T47D (cell line): ENCODE measurements around the gene CRHR1.

ENCODE experiments used
- DNase-seq, 2 experiments: peaks; one replicate each; pipeline versions ENCODE4 v3.0.0 to v3.0.0-alpha.2; 2011 to 2012; ENCODE audit warnings: low read depth in 1 of 2, low spot score in 1 of 2
- JUND ChIP-seq: IDR thresholded peaks from 2 replicates; pipeline ENCODE4 v1.6.1; 2012; ENCODE audit warnings: low read depth
- in situ Hi-C: cut with HindIII; loops from 2 replicates; pipeline ENCODE4 v1.10.0; 2016; ENCODE audit warnings: low sequenced_read_pairs, low pct_unique_long_range_greater_than_20kb

CRHR1 gene

DNA sequence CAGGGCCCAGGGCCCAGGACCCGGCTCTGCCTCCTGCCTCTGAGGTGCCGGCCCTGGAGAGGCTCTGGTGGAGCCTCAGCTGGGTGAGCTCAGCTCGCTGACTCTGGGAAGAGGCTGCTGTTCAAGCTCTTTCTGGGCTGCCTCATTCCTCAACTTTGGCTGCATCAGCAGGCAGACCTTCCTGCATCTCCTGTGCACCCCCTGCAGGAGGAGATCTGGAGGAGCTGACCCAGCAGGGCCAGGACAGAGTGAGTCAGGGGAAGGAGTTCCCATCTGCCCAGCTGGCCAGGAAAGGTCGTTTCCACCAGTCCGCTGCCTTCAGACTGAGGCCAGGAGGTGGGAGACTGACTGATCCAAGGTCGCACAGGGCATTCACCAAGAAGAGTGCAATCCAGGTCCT is 10.7 kb downstream of the CRHR1 start:
- in situ Hi-C loops, result no loop called here
- no peak for TF ChIP-seq JUND
- DNase-seq, result peak in 1 of 2 experiments; percentile 57

DNA sequence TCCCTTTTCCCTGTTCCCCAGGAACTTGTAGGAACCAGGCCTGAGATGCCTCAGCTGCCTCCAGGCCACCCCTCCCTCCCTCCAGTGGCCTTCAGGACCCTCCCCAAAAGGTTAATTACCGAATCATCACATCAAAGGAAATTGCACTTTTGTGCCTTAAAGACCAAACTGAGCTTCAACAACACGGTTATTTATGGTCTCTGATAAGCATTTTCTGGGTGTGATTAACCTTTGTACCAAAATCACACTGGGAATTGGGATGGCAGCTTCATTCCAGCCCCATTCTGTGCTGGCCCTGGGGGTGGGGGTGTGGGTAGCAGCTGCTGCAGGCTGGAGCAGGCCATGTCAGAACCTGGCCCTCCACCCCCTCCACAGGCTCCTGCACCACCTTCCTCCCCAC is 16.7 kb downstream of the CRHR1 start:
- no peak for DNase-seq
- in situ Hi-C loops, result no loop called here
- TF ChIP-seq JUND, result no peak

DNA sequence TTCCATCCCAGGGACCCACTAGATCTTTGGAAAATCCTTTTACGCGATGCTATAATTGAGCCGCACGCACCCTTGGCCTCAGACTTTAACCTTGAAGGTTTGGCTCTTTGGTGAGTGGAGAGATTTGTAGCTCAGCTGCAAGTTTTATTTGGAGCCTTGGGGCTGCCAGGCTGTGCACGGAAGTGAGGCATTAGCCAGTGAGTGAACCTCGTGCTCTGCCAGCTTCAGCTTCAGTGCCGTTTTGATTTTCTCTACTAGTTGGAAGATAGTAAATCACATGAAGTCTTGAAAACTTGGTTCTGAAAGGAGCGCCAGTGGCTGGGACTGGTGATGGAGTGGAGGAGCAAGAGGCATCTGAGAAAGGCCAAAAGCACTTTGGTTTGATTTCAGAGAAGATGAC is 17.3 kb downstream of the CRHR1 start:
- in situ Hi-C loops, result no loop called here
- TF ChIP-seq JUND, result no peak
- DNase-seq, result no peak

DNA sequence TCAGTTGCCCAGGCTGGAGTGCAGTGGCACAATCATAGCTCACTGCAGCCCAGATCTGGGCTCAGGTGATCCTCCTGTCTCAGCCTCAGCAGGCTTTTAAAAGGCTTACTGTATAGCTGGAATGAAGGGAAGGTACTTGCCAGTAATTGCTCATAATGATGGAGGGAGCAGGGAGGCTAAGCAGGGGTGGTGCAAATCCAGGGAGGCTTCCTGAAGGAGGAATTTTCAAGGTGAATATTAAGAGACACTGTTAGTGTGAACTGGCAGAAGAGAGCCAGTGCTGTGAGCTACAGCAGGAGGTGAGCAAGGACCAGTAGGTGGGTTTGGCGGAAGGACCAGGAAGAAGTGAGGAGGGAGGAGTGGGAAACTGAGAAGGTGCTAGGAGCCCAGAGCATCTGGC is 24.7 kb downstream of the CRHR1 start:
- no peak for TF ChIP-seq JUND
- in situ Hi-C loops, result no loop called here
- DNase-seq, result no peak

DNA sequence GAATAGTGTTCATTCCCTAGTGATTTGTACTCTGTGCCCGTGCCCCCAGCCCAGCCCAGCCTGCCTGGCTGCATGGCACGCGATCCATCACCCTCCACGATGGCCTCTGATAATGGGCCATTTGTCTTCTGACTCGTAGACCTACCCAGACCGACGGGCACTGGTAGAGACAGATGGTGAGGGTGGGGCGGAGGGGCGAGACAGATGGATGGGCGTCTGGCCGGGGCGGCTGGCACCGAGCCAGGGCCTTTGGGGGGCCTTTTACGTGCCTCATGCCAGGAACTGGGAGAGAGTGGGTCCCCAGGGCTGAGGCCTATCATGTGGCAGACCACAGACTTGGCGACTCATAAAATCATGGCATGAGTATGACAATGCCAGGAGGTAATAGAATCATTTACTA is 25.4 kb downstream of the CRHR1 start:
- no peak for TF ChIP-seq JUND
- DNase-seq, result no peak
- in situ Hi-C loops, result no loop called here

DNA sequence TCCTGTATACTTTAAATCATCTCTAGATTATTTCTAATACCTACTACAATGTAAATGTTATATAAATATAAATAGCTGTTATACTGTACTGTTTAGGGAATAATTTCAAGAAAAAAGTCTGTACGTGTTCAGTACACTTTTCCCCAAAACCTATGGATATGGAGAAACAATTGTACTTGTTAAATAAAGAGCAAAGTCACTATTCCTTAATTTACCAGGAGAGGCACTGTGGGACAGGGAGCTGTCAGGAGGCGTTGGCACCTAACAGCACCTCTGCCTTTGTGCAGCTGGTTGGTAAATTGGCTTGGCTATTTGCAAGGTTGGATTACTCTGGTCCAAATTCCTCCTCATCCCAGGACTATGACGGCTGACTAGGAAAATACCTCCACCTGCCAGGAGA is 28.0 kb downstream of the CRHR1 start:
- in situ Hi-C loops, result no loop called here
- DNase-seq, result peak; percentile 64 to 69
- TF ChIP-seq JUND, result no peak

DNA sequence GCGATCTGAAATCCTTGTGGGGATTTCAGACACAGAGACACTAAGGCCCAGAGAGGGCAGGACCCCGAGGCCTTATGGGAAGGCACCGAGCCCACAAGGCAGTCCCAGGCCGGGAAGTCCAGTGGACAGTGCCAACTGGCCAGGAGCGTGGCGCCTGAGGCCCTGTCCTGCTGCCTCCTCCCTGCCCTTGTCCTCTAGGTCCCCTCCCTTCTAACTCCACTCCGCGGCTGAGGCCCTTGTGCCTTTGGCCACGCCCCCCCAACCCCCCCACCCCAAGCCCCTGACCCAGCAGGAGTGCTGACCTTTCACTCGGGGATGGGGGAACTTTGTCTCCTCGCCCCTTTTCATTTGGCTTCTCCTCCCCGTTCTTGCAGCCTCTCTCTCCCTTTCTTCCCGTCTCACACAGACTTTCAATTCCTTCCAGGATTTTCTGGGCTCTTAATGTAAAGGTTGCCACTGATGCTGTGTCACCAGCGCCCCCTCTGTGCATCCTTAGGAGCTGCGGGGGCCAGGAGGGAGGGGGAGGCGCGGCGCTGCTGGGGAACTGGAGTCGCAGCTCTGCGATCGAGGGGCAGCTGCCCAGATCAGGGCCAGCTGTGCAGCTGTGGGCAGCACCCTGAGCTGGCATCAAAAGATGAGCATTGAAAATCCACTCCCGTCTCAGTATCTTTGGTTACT is 29.1 kb downstream of the CRHR1 start:
- in situ Hi-C loops, result no loop called here
- no peak for TF ChIP-seq JUND
- DNase-seq, result peak in 1 of 2 experiments; percentile 16

DNA sequence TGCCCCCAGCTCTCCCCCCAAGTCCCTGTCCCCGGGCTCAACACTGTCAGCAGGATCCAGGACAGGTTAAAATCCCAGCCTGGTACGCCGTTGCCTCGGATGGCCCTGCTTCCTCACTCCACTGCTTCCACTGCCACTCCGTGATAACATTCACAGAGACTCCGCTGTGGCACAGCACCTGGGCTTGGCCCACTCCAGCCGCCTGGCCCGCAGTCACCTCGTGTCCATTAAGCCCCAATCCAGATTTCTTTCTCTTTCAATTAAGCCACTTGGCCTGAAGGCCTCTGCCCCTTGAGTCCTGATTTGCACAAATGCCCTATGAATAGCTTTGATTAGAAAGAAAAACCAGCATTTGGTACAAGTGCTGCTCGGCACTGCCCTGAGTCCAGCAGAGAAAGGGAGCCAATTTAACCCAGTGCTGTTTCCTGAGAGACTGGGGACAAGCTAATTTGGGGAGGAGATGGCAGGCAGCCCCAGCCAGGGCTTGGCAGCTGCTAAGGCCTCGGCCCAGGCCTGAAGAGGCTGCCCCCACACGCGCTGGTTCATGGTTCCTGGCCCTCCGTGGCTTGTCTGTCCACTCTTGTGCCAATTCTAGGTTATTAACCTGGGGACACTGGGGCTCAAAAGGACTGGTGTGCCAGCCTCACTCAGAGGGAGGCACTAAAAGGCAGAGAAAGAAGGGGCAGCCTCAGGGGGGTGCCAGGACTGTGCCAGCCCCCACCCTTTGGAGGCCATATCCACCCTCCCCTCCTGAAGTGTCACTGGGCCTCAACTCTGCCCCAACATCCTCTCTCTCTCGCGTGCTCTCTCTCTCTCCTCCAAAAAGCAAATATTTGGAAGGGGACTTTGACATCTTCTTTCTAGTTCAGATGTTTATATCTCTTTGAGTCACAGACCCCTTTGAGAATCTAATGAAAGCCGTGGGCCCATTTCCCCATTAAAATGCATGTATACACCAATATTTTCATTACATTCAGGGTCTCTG is 30.8 kb downstream of the CRHR1 start:
- no peak for TF ChIP-seq JUND
- in situ Hi-C loops, result no loop called here
- DNase-seq, result no peak

DNA sequence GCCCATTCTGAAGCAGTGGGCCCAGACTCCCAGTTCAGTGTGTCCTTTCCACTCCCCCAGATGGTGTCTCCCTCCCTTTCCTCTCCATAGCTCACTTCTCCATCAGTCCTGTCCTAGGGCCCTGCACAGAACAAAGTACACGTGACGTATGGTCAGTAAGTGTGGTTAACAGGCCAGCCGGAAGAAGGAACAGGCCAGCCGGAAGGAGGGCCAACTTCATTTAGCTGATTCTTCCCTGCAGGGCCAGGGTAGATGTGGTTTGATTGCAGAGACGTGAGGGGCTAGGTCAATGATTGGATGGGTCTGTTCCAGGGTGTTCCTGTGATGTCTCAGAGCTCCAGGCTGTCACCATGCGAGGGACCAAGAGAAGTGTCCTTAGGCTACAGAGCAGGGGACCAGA is 31.6 kb downstream of the CRHR1 start:
- TF ChIP-seq JUND, result no peak
- in situ Hi-C loops, result no loop called here
- DNase-seq, result no peak

DNA sequence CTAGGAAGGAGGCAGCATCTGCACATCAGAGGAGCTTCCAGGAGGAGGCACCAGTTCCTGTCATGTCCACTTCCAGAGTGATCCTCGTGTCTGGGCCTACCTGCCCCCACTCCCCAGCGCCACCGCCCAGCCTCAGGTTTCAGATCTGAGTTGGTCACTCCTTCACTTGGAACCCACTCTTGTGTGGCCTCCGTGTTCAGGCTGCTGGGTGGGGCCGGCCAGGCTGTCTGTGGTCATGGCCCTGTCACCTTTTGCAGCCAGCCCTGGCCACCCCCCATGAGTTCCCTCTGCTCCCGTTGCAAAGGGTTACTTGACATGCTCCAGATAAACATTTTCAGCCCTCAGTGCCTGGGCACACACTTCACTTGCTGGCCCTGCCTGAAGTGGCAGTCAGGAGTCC is 33.9 kb downstream of the CRHR1 start:
- DNase-seq, result no peak
- in situ Hi-C loops, result no loop called here
- no peak for TF ChIP-seq JUND

DNA sequence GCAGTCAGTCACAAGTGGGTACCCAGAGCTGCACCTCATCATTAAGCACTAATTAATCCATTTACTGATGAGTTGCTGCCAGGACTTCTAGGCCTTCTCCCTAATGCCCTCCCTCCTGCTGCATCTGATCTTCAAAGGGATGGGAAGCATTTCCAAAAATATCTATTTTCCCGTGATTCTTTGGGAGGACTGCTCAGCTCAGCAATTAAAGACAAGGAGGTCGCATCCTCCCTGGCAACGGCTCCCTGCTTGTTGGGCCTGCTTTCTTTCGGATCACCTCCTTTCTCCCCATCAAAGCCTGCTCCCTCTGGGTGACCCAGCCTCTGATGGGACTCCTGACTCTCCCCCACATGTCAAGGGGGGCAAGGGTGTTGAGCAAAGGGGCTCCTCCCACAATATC is 34.6 kb downstream of the CRHR1 start:
- TF ChIP-seq JUND, result no peak
- in situ Hi-C loops, result no loop called here
- DNase-seq, result no peak

DNA sequence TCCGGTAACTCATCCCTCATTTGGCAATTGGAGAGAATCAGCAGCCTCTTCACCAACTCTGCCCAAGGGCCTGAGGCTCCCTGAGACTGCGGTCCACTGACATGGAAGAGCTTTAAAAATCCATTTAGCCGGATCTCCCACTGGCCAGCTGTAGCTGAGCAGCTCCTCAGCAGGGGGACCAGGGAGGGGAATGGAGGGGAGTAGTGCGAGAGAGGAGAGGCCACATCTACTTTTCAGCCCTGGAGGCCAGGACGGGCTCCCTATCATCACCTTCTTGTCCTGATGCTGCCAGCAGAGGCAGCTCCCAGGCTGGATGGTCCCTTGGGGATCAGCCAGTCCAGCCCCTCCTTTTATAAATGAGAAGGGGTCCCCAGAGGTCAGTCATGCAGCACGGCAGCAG is 35.5 kb downstream of the CRHR1 start:
- in situ Hi-C loops, result no loop called here
- DNase-seq, result no peak
- TF ChIP-seq JUND, result no peak

DNA sequence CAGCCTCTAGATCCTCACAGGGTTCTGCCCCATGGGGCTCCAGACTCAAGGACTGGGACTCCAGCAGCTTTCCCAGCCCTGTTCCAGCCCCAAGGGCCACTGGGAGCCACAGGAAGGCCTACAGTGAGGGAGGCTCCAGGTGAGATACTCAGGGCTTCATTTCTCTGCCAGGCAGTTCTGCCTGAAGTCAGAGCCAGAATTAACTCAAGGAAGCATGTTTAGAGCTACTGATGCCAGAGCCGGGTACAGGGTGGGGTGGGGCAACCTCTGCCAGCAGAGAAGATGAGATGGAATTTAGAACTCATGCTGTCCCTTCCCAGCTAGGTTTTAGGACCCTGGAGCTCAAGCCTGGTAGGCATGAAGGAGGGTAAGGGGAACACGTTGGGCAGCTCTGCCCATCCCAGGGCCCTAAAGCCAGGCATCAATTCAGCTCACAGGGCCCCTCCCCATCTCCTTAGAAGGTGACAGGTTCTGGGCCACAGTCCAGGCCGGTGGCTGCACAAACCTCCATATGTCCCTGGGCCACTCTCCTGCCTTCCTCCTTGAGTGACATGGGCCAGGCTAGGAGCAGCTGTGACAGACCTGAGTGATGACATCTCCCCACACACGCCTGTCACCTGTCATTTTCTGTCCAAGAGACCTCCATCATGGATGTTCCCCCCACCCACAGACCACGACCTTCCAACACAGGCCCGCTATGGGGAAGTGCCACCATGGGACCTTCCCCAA is 36.1 kb downstream of the CRHR1 start:
- DNase-seq, result no peak
- in situ Hi-C loops, result no loop called here
- TF ChIP-seq JUND, result no peak
